DOHH2 (cell line): ENCODE measurements around the gene CACNA2D1.

ENCODE experiments used
- H3F3A ChIP-seq: fragments of 200-600 bp; sonication (generic), shearing (Covaris generic); 2 replicates; pipeline ENCODE4 v1.6.0; 2016; ENCODE audit warnings: antibody characterized with exemption, mild to moderate bottlenecking; ENCODE audit not compliant: control insufficient read depth, insufficient read depth
- H3K27ac ChIP-seq: fragments of 200-600 bp; sonication (generic); 2 replicates; pipeline ENCODE4 v1.5.1; 2014; ENCODE audit warnings: low read depth, mild to moderate bottlenecking, low read length, moderate library complexity
- H3K27me3 ChIP-seq: fragments of 200-600 bp; sonication (generic); 2 replicates; pipeline ENCODE4 v1.6.1; 2014; ENCODE audit warnings: mild to moderate bottlenecking, low read length, mixed read lengths; ENCODE audit not compliant: control insufficient read depth
- H3K36me3 ChIP-seq: fragments of 200-600 bp; sonication (generic); 2 replicates; pipeline ENCODE4 v1.6.1; 2014; ENCODE audit warnings: mild to moderate bottlenecking, low read length, moderate library complexity, mixed read lengths; ENCODE audit not compliant: control insufficient read depth
- H3K4me1 ChIP-seq: fragments of 200-600 bp; sonication (generic); 2 replicates; pipeline ENCODE4 v1.6.1; 2014; ENCODE audit warnings: mild to moderate bottlenecking, low read length, mixed read lengths; ENCODE audit not compliant: control insufficient read depth
- H3K4me2 ChIP-seq: fragments of 200-600 bp; sonication (generic); 2 replicates; pipeline ENCODE4 v1.6.0; 2014; ENCODE audit warnings: mild to moderate bottlenecking, low read length, moderate library complexity
- H3K4me3 ChIP-seq: fragments of 200-600 bp; sonication (generic); 2 replicates; pipeline ENCODE4 v1.5.1; 2014; ENCODE audit warnings: mild to moderate bottlenecking, low read length, mixed read lengths
- H3K79me2 ChIP-seq: fragments of 200-600 bp; sonication (generic); 2 replicates; pipeline ENCODE4 v1.6.1; 2014; ENCODE audit warnings: mild to moderate bottlenecking, low read length, mixed read lengths; ENCODE audit not compliant: control insufficient read depth
- H3K9me2 ChIP-seq: fragments of 200-600 bp; sonication (generic); replicated peaks from 2 replicates; pipeline ENCODE4 v1.6.1; 2014; ENCODE audit warnings: mild to moderate bottlenecking, low read length, mixed read lengths; ENCODE audit not compliant: control insufficient read depth
- H3K9me3 ChIP-seq: fragments of 200-600 bp; sonication (generic); 2 replicates; pipeline ENCODE4 v1.6.1; 2014; ENCODE audit warnings: antibody characterized with exemption, low read length, mixed read lengths; ENCODE audit not compliant: control insufficient read depth, insufficient read depth
- H4K20me1 ChIP-seq: fragments of 200-600 bp; sonication (generic); 2 replicates; pipeline ENCODE4 v1.6.0; 2014; ENCODE audit warnings: low read depth, mild to moderate bottlenecking, antibody characterized with exemption, low read length, moderate library complexity; ENCODE audit not compliant: control insufficient read depth, insufficient read depth
- EZH2phosphoT487 ChIP-seq: fragments of 200-600 bp; sonication (generic); IDR thresholded peaks from 2 replicates; pipeline ENCODE4 v1.6.1; 2017; ENCODE audit warnings: borderline replicate concordance, mild to moderate bottlenecking, antibody characterized with exemption, low read length, moderate library complexity, mixed read lengths
- TF ChIP-seq, protein P1 (sequence below): fragments of 200-600 bp; sonication (generic); IDR thresholded peaks from one replicate; pipeline ENCODE4 v1.5.1; 2014; ENCODE audit warnings: antibody characterized with exemption, mild to moderate bottlenecking, low read depth, low read length; ENCODE audit not compliant: poor library complexity, severe bottlenecking

Gene CACNA2D1

DNA sequence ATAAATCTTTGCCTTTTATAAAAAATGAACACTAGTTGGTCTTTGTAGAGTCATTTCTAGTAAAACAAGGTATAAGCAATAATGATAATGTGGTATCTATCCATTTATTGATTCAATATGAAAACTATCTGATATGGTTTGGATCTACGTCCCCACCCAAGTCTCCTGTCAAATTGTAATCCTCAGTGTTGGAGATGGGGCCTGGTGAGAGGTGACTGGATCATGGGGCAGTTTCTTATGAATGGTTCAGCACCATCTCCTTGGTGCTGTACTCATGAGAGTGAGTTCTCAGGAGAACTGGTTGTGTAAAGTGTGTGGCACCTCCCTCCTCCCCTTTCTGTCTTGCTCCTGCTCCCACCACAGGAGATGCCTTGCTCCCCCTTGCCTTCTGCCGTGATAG is 288.8 kb downstream of the CACNA2D1 start:
- Histone ChIP-seq H3K4me2 (no peak overlapping the region), H3K79me2 (no peaks in the 10 kb centered on the region), H3K4me3 (no peak overlapping the region), H3K27ac (no peak overlapping the region), H3K27me3 (no peaks in the 10 kb centered on the region), H3K9me3 (no peaks in the 10 kb centered on the region), H3K4me1 (no peaks in the 10 kb centered on the region), H3F3A (no peaks in the 10 kb centered on the region), H3K36me3 (no peaks in the 10 kb centered on the region), H3K9me2 (no peaks in the 10 kb centered on the region; the same call in 1 of the 2 replicates), H4K20me1 (no peaks in the 10 kb centered on the region)
- TF ChIP-seq EZH2phosphoT487: no peak
- TF ChIP-seq, protein P1, sequence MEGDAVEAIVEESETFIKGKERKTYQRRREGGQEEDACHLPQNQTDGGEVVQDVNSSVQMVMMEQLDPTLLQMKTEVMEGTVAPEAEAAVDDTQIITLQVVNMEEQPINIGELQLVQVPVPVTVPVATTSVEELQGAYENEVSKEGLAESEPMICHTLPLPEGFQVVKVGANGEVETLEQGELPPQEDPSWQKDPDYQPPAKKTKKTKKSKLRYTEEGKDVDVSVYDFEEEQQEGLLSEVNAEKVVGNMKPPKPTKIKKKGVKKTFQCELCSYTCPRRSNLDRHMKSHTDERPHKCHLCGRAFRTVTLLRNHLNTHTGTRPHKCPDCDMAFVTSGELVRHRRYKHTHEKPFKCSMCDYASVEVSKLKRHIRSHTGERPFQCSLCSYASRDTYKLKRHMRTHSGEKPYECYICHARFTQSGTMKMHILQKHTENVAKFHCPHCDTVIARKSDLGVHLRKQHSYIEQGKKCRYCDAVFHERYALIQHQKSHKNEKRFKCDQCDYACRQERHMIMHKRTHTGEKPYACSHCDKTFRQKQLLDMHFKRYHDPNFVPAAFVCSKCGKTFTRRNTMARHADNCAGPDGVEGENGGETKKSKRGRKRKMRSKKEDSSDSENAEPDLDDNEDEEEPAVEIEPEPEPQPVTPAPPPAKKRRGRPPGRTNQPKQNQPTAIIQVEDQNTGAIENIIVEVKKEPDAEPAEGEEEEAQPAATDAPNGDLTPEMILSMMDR: no peak

DNA sequence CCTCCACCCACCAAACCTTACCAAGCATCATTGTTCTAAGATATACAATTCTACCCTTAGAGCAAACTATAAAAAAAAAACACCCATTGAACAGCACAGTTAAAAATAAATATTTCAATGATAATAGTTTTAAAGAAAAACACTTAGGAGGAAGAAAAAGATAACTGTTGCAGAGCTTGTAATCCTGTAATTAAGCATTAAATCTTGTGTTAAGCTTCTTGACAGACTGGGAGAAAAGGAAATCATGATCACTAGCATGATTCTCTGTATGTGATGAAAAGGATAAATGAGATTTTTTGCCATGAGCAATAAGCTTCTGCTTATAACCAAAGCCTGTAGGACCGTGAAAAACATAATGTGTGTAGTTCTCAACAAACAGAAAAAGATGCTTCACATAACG is 289.8 kb downstream of the CACNA2D1 start:
- Histone ChIP-seq H3K9me2 (no peaks in the 10 kb centered on the region), H3K27me3 (no peaks in the 10 kb centered on the region), H3F3A (no peaks in the 10 kb centered on the region), H3K4me2 (no peak overlapping the region), H4K20me1 (no peaks in the 10 kb centered on the region), H3K27ac (no peak overlapping the region), H3K9me3 (no peaks in the 10 kb centered on the region), H3K4me3 (no peak overlapping the region), H3K4me1 (no peaks in the 10 kb centered on the region), H3K36me3 (no peaks in the 10 kb centered on the region), H3K79me2 (no peaks in the 10 kb centered on the region)
- no peak for TF ChIP-seq EZH2phosphoT487
- TF ChIP-seq, protein P1: no peak

DNA sequence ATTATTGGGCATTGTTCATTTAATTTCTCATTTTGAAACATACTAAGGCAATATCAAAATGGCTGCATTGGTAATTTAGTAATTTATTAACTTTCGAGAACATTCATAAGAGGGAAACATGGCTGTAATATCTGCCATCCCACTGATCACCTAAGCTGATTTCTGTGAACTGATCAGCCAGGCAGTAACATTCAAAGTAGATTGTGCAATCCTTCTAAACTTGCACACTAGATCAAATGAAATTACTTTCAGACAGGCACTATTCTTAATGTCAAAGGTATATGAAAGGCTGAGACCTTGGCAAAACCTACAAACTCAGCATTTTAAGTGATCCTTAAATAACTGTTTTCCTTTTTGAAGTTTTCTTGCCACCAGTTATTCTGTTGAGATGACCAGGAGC is 290.7 kb downstream of the CACNA2D1 start:
- H3K9me2 ChIP-seq: no peaks in the 10 kb centered on the region
- no peaks in the 10 kb centered on the region for H3K27me3 ChIP-seq
- H3K4me3 ChIP-seq: no peak overlapping the region
- H3F3A ChIP-seq: no peaks in the 10 kb centered on the region
- H3K4me2 ChIP-seq: no peak overlapping the region
- no peaks in the 10 kb centered on the region for H3K79me2 ChIP-seq
- TF ChIP-seq, protein P1: no peak
- TF ChIP-seq EZH2phosphoT487: no peak
- H3K4me1 ChIP-seq: no peaks in the 10 kb centered on the region
- H4K20me1 ChIP-seq: no peaks in the 10 kb centered on the region
- no peaks in the 10 kb centered on the region for H3K36me3 ChIP-seq
- no peak overlapping the region for H3K27ac ChIP-seq
- no peaks in the 10 kb centered on the region for H3K9me3 ChIP-seq

DNA sequence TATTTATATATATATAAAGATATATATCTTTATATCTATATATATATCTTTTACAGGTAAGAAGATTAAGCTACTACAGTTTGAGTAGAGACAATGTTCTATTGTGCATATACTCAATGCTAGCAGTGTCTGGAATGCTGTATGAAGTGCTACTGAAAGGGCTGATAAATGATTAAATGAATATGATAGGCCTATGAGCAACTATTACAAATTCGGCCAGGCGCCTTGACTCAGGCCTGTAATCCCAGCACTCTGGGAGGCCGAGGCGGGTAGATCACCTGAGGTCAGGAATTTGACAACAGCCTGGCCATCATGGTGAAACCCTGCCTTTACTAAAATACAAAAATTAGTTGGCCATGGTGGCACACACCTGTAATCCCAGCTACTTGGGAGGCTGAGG is 297.1 kb downstream of the CACNA2D1 start:
- Histone ChIP-seq H3K4me3 (no peak overlapping the region), H3K4me2 (no peak overlapping the region), H3F3A (no peaks in the 10 kb centered on the region), H3K4me1 (no peaks in the 10 kb centered on the region), H3K36me3 (no peaks in the 10 kb centered on the region), H3K9me3 (no peaks in the 10 kb centered on the region), H3K27me3 (no peaks in the 10 kb centered on the region), H3K79me2 (no peaks in the 10 kb centered on the region), H3K9me2 (no peaks in the 10 kb centered on the region), H3K27ac (no peak overlapping the region), H4K20me1 (no peaks in the 10 kb centered on the region)
- TF ChIP-seq, protein P1: no peak
- no peak for TF ChIP-seq EZH2phosphoT487
